HEK293T (cell line): ENCODE measurements around the gene PRKAR2A.

Experiments used
- BHLHE40 ChIP-seq: fragments of 450-650 bp; IDR thresholded peaks from 2 replicates; pipeline ENCODE4 v1.6.1; 2016; ENCODE audit warnings: mild to moderate bottlenecking, moderate library complexity, borderline replicate concordance
- FOXK2 ChIP-seq: fragments of 450-650 bp; IDR thresholded peaks from 2 replicates; pipeline ENCODE4 v1.6.1; 2016; ENCODE audit warnings: mild to moderate bottlenecking

GRCh38 chr3:48743773-48744172 lies 103.9 kb downstream of the PRKAR2A start:
- TF ChIP-seq FOXK2 (no peak), BHLHE40 (no peak)
